Upper lobe of left lung (tissue), 4 donors: ENCODE measurements around the gene PHKG2.

Source experiments
- EP300 ChIP-seq, 4 donors: sonication (generic); formaldehyde crosslinking; IDR thresholded peaks; one replicate each; pipeline ENCODE4 v1.5.1; 2017; ENCODE audit warnings: antibody characterized with exemption in 4 of 4, control low read depth in 2 of 4
- POLR2A ChIP-seq, 4 donors: fragments of 450-650 bp; IDR thresholded peaks; one replicate each; pipeline ENCODE4 v1.5.1; 2016 to 2017; ENCODE audit warnings: antibody characterized with exemption in 4 of 4, mild to moderate bottlenecking in 2 of 4
- TF ChIP-seq, protein P1 (sequence below), 6 experiments: fragments of 450-650 bp in 4 of 6; fragments of 200-600 bp in 2 of 6; sonication (generic) in 2 of 6; IDR thresholded peaks; one replicate each; pipeline ENCODE4 v1.5.1; 2016 to 2019; ENCODE audit warnings: antibody characterized with exemption in 6 of 6

- no peak for TF ChIP-seq EP300 (IDR thresholded peaks at IDR 0.05)
- no peak for TF ChIP-seq POLR2A (IDR thresholded peaks at IDR 0.05)
- TF ChIP-seq, protein P1, sequence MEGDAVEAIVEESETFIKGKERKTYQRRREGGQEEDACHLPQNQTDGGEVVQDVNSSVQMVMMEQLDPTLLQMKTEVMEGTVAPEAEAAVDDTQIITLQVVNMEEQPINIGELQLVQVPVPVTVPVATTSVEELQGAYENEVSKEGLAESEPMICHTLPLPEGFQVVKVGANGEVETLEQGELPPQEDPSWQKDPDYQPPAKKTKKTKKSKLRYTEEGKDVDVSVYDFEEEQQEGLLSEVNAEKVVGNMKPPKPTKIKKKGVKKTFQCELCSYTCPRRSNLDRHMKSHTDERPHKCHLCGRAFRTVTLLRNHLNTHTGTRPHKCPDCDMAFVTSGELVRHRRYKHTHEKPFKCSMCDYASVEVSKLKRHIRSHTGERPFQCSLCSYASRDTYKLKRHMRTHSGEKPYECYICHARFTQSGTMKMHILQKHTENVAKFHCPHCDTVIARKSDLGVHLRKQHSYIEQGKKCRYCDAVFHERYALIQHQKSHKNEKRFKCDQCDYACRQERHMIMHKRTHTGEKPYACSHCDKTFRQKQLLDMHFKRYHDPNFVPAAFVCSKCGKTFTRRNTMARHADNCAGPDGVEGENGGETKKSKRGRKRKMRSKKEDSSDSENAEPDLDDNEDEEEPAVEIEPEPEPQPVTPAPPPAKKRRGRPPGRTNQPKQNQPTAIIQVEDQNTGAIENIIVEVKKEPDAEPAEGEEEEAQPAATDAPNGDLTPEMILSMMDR (IDR thresholded peaks at IDR 0.05), result no peak
Measured at GRCh38 chr16:30768583-30769181, 20.5 kb downstream of the PHKG2 start.
